GM21723 (cell line): ENCODE measurements around the gene SMYD3.

Experiments
- ATAC-seq: cut with Tn5 transposase; IDR thresholded peaks from one replicate; pipeline ENCODE4 v1.9.1; 2021; ENCODE audit warnings: mild to moderate bottlenecking, moderate library complexity; ENCODE audit not compliant: unreplicated experiment

The SMYD3 gene

GRCh38 chr1:245860657-245861544, 646.2 kb downstream of the SMYD3 start:
- no peak for ATAC-seq

- ATAC-seq, result no peak
Observed at GRCh38 chr1:245859493-245860114, 647.5 kb downstream of the SMYD3 start.

GRCh38 chr1:245858722-245859492, 648.2 kb downstream of the SMYD3 start:
- ATAC-seq, result no peak

GRCh38 chr1:245858022-245858721, 648.9 kb downstream of the SMYD3 start:
- no peak for ATAC-seq

GRCh38 chr1:245856944-245857531, 650.0 kb downstream of the SMYD3 start:
- no peak for ATAC-seq

- no peak for ATAC-seq
Observed at GRCh38 chr1:245855846-245856730, 651.0 kb downstream of the SMYD3 start.

DNA sequence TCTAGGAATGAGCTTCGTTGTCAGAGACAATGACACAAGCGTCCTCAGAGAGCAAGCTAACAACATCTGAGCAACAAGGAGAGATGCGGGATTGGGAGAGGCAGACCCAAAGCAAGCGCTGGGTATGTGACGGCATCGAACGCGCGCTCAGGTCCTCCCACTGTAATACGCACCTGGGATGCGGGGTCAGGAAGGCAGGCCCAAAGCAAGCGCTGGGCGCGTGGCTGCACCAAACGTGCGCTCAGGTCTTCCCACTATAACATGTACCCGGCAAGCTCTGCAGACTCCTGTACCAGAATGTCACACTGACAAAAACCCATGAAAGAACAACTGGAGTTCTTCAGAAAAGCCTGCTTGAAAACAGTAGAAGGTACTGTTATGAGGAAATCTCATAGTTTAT, 653.8 kb downstream of the SMYD3 start:
- no peak for ATAC-seq

DNA sequence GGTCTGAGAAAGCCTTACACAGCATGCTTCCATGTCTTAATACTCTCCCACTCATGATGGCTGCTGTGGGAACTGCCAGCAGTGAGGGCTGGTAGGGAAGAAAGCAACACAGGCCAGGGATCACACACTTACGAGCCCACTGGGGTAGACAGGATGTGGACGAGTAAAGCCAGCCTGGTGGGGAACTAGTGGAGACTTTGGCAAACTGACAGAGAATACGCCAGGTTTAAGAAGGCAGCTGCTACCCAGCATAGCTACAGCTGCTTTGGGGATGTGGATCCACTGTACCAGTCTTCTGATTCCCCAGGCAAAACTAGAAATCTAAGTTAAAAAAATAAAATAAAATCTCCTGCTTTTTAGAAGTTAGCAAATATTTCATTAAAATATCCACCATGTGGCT, 664.0 kb downstream of the SMYD3 start:
- no peak for ATAC-seq

- no peak for ATAC-seq
Observed at GRCh38 chr1:245842106-245842505, 665.0 kb downstream of the SMYD3 start.

DNA sequence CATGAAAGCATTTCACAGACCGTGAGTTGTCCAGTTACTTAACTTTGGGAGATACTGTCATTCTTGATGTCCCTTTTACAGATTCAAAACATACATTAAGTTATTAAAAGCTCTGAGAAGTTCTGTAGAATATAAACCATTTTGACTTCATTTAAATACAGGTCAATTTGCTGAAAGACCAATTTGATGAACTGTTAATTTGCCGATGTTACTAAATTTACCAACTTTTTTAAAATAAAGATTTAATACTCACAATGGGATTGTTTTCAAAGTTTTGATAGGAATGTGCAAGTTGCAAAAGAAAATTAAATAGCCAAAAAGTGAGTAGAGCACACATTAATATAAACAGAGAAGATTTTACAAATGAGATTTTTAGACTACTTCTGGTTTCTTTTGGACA, 666.1 kb downstream of the SMYD3 start:
- ATAC-seq, result no peak

- ATAC-seq, result no peak
Observed at GRCh38 chr1:245837718-245838117, 669.4 kb downstream of the SMYD3 start.

GRCh38 chr1:245835386-245835785, 671.7 kb downstream of the SMYD3 start:
- no peak for ATAC-seq

GRCh38 chr1:245834002-245834401, 673.1 kb downstream of the SMYD3 start:
- no peak for ATAC-seq

GRCh38 chr1:245832771-245833527, 674.1 kb downstream of the SMYD3 start:
- no peak for ATAC-seq

DNA sequence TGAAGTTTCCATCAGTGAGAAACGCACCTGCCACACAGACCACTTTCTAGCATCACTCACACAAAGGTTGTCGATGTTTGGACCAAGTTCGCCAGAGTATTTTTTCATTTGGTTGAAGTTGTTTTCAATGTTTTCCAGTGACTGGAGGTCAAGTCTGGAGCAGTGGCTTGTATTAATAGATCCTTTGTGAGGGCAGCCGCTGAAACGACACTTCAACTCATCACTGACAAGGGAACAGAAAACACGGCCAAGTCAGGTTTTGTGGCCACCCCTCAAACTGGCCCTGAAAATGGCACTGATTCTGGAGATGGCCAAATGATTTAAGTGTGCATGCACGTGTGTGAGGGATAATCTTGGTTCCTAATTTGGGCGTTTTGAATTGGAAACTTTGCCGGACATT, 675.6 kb downstream of the SMYD3 start:
- no peak for ATAC-seq

- no peak for ATAC-seq
Observed at GRCh38 chr1:245829826-245830225, 677.3 kb downstream of the SMYD3 start.

DNA sequence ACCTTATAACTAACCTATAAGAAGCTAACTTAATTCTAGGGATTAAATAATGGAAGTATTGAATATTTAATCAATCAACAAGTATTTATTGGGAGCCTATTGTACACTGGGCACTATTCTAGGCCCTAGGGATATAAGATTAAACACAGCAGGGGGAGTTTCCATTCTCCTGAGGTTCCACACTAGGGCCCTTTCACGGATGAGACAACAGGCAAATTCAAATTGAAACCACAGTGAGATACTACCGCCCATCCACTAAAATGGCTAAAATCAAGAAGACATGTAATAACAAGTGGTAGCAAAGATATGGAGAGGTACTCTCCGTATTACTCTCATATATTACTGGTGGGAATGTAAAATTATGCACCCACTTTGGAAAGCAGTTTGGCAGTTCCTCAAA, 677.9 kb downstream of the SMYD3 start:
- no peak for ATAC-seq

GRCh38 chr1:245827301-245827700, 679.8 kb downstream of the SMYD3 start:
- no peak for ATAC-seq
